Kidney epithelial cell (primary cell): ENCODE data around the gene DTNB. TPM values are rescaled to one million over a fixed set of nuclear protein-coding genes. Genes with fewer than 3 reads are reported as not detected.

Source experiments
- DNase-seq: peaks from one replicate; pipeline ENCODE4 v3.0.0-alpha.2; 2010; ENCODE audit warnings: low read depth
- H3K27me3 ChIP-seq: 2 replicates; pipeline ENCODE4 v1.6.0; 2011; ENCODE audit warnings: low read length; ENCODE audit not compliant: control insufficient read depth, insufficient read depth
- H3K36me3 ChIP-seq: 2 replicates; pipeline ENCODE4 v1.5.1; 2011; ENCODE audit warnings: low read length; ENCODE audit not compliant: control insufficient read depth, insufficient read depth
- H3K4me3 ChIP-seq: 2 replicates; pipeline ENCODE4 v1.5.1; 2011; ENCODE audit warnings: low read depth, mild to moderate bottlenecking, control low read depth, low read length
- CTCF ChIP-seq: IDR thresholded peaks from 2 replicates; pipeline ENCODE4 v1.5.1; 2011; ENCODE audit warnings: mild to moderate bottlenecking, moderate library complexity, low read length, control low read depth, inconsistent platforms; ENCODE audit not compliant: insufficient read depth, poor library complexity, severe bottlenecking
- total RNA-seq: library from RNA; depleted of rRNA; stranded (reverse); fragments of >200 nt; gene quantifications from 2 replicates; pipeline ENCODE4 v1.2.3, GENCODE V29; 2015

The DTNB gene
- total RNA-seq, 1 donor from 2014 or later: 16.9 TPM

GRCh38 chr2:25692143-25692542 lies 18.8 kb upstream of the DTNB start:
- Histone ChIP-seq H3K27me3 (no peaks in the 10 kb centered on the region), H3K4me3 (no peak overlapping the region), H3K36me3 (no peaks in the 10 kb centered on the region)
- DNase-seq: no peak
- TF ChIP-seq CTCF: no peak

GRCh38 chr2:25690058-25690457 lies 16.7 kb upstream of the DTNB start:
- no peaks in the 10 kb centered on the region for H3K36me3 ChIP-seq
- no peaks in the 10 kb centered on the region for H3K27me3 ChIP-seq
- no peak for TF ChIP-seq CTCF
- peak; percentile 48 for DNase-seq
- H3K4me3 ChIP-seq: no peak overlapping the region

- Histone ChIP-seq H3K27me3 (no peaks in the 10 kb centered on the region), H3K36me3 (no peaks in the 10 kb centered on the region), H3K4me3 (no peak overlapping the region)
- no peak for TF ChIP-seq CTCF
- no peak for DNase-seq
Observed at GRCh38 chr2:25688236-25688635, 14.9 kb upstream of the DTNB start.

- TF ChIP-seq CTCF: no peak
- no peak for DNase-seq
- H3K4me3 ChIP-seq: no peak overlapping the region
- no peaks in the 10 kb centered on the region for H3K27me3 ChIP-seq
- H3K36me3 ChIP-seq: no peaks in the 10 kb centered on the region
Observed at GRCh38 chr2:25685741-25686140, 12.4 kb upstream of the DTNB start.

GRCh38 chr2:25684577-25685473 lies 11.4 kb upstream of the DTNB start:
- no peak for DNase-seq
- Histone ChIP-seq H3K36me3 (no peaks in the 10 kb centered on the region), H3K27me3 (no peaks in the 10 kb centered on the region), H3K4me3 (no peak overlapping the region)
- no peak for TF ChIP-seq CTCF

- Histone ChIP-seq H3K4me3 (no peak overlapping the region), H3K36me3 (no peaks in the 10 kb centered on the region), H3K27me3 (no peaks in the 10 kb centered on the region)
- no peak for DNase-seq
- TF ChIP-seq CTCF: no peak
Observed at GRCh38 chr2:25682082-25682481, 8.7 kb upstream of the DTNB start.
